GM19043 (cell line): ENCODE measurements around the gene ROR2.

Experiments
- ATAC-seq: cut with Tn5 transposase; IDR thresholded peaks from one replicate; pipeline ENCODE4 v1.9.1; 2021; ENCODE audit warnings: low read depth; ENCODE audit not compliant: unreplicated experiment

The ROR2 gene

GRCh38 chr9:91949392-91949945 lies 559 bp downstream of the ROR2 start:
- no peak for ATAC-seq

DNA sequence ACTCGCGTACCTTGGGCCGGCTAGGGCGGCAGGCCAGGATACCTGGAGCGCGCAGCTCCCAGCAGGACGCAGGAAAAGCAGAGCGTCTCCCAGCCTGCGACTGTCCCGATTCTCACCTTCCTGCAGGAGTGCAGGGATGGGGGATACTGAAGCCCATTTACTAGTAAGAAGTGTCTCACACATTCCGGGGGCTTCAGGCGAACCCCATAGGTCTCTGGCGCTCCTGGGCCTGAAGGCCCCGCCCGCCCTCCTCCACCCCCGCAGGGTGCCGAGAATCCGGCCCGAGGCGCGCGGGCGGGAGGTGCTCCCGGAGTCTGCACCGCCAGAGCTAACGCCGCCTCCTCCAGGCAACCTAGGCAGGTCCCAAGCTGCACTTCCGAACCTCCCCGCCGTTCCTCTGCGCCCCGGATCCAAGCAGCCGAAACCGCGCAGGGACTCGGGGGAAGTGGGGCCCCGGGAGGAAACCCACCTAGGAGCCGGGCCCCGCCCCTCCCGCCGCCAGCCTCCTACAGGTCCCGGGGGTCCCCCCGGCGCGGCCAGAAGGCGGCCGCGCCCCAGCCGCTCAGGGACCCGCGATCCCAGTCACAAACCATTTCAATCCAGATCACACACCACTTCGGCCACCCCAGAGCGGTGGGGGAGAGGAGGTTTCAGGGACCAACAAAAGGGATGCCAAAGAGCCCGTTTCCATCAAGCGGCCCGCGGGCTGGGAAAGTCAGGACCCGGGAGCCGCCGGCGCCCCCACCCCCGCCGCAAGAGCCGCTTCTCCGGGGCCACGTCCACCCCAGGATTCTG lies 1.2 kb downstream of the ROR2 start:
- ATAC-seq = no peak

DNA sequence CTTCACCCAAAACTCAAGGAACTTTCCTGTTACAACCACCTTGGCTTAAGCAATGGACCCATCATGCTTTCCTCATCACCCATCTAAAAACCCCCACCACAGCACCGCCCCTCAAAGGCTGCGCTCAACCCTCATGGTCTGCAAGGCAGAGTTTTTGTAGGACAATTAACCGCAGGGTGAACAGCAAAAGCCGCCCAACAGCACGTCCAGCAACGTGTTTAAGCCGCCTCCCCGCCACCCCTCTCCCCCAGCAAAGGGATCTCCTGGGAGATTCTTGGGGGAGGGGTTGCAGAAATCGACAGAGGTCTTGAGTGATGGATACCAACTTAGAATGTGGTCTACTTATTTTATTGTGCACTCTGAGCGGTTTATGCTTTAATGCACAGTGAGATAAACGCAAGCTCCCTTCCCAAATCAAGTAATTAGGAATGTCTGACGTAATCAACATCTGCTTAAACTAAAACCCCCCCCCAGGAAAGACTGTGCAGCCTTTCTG lies 1.9 kb downstream of the ROR2 start:
- ATAC-seq = no peak

- ATAC-seq = no peak
Observed at GRCh38 chr9:91946653-91947488, 3.2 kb downstream of the ROR2 start.

- ATAC-seq = no peak
Observed at GRCh38 chr9:91946196-91946595, 3.8 kb downstream of the ROR2 start.

DNA sequence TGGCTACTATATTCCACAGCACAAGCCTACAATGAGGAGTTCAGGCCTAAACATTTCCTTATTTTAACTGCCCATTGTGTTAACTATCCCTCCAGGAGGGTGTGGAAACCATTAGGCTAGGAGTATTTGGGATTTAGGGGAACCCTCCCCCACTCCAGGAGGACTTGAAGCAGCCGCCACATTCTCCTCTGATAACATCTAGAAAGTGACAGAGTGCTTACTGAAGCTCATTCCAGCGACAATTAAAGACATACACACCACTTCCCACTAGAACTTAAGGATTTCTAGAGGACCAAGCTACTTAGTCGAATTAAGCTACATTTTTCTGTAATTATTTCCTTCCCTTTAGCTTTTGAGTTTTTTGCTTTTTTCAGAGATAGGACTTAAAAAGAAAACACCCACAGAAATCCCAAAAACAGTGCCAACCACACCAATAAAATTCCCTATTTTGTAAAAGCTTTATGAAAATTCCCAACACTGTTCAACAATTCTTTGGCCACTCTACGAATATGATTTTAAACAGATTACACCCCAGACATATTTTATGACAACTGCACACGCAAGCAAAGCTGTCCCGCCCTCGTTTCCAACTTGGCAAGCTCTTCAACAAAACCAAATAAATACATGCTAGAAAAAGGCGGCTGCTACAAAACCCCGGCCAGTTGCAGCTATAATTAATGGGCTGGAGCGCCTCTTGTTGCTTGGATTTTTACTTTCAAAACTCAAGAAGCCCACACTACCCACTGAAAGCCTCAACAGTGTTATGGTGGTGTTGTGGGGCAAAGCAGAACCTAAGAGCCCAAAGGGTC lies 4.5 kb downstream of the ROR2 start:
- ATAC-seq = no peak

DNA sequence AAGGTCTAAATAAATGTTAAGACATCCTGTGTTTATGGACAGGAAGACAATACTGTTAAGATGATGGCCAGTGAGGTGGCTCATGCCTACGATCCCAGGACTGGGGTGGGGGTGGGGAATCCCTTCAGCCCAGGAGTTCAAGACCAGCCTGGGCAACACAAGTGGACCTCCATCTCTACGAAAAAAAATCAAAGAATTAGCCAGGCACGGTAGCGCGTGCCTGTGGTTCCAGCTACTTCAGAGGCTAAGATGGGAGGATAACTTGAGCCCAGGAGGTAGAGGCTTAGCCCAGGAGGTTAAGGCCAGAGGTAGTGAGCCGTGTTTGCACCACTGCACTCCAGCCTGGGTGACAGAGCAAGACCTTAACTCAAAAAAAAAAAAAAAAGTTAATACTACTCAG lies 5.3 kb downstream of the ROR2 start:
- ATAC-seq = no peak

DNA sequence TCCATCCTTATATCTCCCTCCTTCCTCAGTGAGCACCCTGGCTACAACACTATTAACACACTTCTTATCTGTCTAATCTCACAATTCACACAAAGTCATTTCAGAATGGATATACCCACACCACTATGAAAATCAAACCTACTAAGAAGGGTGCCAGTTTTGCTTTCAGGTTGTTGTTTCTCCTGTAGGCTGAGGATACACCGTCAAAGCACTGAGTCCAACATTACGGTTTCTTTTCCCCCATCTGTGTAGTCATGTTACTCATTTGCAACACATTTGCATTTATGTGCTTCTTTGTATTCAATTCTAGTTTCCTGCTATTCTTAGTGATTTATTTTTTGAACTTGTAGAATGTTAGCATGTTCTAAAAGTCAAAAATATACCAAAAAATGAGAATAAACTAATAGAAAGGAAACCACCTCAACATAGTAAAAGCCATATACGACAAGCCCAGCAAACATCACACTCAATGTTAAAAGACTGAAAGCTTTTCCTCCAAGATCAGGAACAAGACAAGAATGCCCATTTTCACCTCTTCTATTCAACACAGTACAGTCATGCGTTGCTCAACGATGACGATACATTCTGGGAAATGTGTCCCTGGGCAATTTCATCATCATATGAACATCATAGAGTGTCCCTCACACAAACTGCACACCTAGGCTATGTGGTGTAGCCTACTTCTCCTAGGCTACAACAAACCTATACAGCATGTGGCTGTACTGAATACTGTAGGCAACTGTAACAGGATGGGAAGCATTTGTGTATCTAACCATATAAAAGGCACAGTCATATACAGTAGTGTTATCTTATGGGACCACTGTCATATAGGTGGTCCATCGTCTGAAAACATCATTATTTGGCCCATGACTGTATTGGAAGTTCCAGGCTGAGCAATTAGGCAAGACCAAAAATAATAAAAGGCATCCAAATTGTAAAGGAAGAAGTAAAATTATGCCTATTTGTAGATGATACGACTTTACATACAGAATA lies 6.3 kb downstream of the ROR2 start:
- no peak for ATAC-seq

DNA sequence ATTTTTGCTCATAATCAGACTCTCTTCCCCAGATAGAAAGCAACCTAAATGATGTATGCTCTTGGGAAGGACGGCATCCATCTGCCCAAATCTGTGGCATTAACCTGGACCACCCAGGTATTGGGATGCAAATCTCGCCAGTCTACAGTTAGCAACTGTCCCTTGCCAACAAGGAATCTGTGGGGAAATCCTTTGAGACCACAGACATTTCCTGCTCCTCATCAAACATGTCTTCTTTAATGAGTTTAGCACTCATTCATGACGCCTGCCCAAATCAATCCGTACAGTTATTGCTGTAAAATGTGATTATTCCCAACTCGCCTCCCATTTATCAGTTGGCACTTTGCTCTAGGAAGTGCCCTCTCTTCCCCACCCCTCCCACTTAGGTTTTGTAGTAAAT lies 7.8 kb downstream of the ROR2 start:
- ATAC-seq = no peak

- no peak for ATAC-seq
Observed at GRCh38 chr9:91939978-91940377, 10.1 kb downstream of the ROR2 start.

DNA sequence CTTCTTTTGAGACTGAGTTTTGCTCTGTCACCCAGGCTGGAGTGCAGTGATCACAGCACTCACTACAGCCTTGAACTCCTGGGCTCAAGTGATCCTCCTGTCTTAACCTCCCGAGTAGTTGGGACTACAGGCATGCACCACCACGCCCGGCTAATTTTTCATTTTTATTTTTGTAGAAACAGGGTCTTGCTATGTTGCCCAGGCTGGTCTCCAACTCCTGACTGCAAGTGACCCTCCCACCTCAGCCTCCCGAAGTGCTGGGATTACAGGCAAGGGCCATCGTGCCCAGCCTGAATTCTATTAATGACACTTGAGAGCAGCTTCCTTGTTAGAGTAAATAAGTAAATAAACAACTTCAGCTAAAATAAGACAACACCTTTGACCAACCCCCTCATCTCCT lies 12.3 kb downstream of the ROR2 start:
- no peak for ATAC-seq

DNA sequence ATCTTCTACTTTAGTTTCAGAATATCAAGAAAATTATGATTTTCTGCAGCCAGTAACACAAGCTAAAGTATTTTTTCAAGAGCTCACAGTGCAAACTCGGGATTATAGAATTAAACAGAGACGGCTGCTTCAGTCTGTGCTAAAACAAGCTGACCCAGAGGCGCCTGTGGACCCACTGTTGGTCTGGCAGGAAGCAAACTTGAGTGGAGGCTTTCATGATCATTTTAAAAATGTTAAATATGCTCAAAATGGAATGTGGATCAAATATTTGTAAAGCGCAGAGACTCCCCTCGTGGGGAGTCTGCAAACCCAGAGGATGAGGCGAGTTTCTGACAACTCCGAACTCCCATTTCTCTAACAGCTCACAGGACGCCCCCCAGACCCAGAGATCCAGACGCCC lies 13.0 kb downstream of the ROR2 start:
- no peak for ATAC-seq

DNA sequence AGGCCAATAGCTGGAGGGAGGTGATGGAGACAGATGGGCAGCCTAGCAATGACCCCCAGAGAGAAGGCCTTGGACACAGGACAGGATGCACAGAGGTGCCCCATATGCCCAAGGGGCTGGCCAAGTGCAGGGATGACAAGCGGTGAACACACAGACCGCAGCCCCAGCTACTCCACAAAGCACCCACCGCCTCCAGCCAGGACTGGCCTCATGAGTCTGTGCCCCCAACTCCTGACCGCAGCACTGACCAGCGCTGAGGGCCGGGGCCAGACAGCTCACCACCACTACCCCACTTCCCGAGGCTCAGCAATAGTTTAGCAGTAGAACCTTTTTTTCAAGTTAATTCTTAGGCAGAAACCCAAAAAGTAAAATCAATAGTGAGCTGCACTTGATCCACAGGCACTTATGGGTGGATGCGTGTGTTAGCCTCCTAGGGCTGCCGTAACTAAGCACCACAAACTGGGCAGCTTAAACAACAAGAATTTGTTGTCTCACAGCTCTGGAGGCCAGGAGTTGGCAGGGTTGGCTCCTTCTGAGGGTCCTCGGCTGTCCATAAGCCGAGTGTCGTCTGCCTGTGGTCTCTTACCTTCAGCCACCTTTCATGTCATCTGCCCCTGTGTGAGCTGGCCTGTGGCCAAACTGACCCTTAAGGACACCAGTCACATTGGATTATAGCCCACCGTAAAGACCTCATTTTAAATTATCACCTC lies 14.1 kb downstream of the ROR2 start:
- ATAC-seq = no peak

GRCh38 chr9:91935066-91935749 lies 14.8 kb downstream of the ROR2 start:
- no peak for ATAC-seq

- ATAC-seq = no peak
Observed at GRCh38 chr9:91934654-91935053, 15.4 kb downstream of the ROR2 start.

GRCh38 chr9:91933556-91934352 lies 16.3 kb downstream of the ROR2 start:
- ATAC-seq = no peak

DNA sequence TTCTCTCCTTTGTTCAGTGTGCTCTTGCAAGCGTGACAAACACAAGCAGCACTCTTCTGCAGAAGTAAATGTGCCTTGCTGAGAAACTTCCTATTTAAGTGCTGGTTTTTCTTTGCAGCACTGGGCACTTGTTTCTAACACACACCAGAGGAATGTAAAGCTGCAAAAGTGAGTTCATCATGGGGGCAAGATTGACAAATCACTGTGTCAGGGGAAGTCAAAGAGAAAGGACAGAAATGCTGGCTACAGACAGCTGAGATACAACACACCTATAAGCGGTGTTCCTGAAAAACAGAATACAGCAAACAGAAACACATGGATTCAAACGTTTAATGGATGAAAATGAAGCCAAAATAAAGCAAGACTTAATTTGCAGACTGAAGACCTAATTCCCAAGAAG lies 19.6 kb downstream of the ROR2 start:
- no peak for ATAC-seq
